ENCODE results near the gene NCAPG2. TPM values are rescaled to one million over a fixed set of nuclear protein-coding genes. Genes with fewer than 3 reads are reported as not detected.

NCAPG2 gene
- polyA plus RNA-seq, 1 of the 3 experiments (the other 2 are of a cell fraction) = 25.0 TPM

GRCh38 chr7:158649279-158649678 is 55.3 kb downstream of the NCAPG2 start (continued):
- peak; percentile 58 for TF ChIP-seq CHD2 (IDR thresholded peaks at IDR 0.05; ENCODE audit: low read length, partially characterized antibody)
- TF ChIP-seq MXI1 (IDR thresholded peaks at IDR 0.05; ENCODE audit: low read depth, low read length) = no peak
- TF ChIP-seq MAX (IDR thresholded peaks at IDR 0.05; ENCODE audit: low read depth) = 0 out of 2 replicates have a peak, but pooled peaks have one; percentile 42
- TF ChIP-seq PBX3 (IDR thresholded peaks at IDR 0.05) = peak; percentile 90
- TF ChIP-seq USF1 (IDR thresholded peaks at IDR 0.05; ENCODE audit: borderline replicate concordance, low read depth) = no peak
- TF ChIP-seq RCOR1 (IDR thresholded peaks at IDR 0.05; ENCODE audit: low read length) = peak; percentile 80
- TF ChIP-seq YY1 (IDR thresholded peaks at IDR 0.05; ENCODE audit: low read depth) = no peak
- no peak for TF ChIP-seq RFX5 (IDR thresholded peaks at IDR 0.05; ENCODE audit: low read length)

- Histone ChIP-seq H3K9me2 (no peaks in the 10 kb centered on the region), H2AFZ (ENCODE audit: low read depth) (no peak overlapping the region), H3K79me2 (ENCODE audit: insufficient read depth) (peaks cover 23% of the 10 kb centered on the region; the same call in 1 of the 2 replicates), H3K27me3 (ENCODE audit: insufficient read depth) (no peaks in the 10 kb centered on the region), H3K27ac (ENCODE audit: low read depth in 2 of 2, low read length in 1 of 2) (peak overlapping the region; percentile 50 to 72), H3K36me3 (replicated peaks in 1 of 2; ENCODE audit: control insufficient read depth in 1 of 2, insufficient read depth in 2 of 2, low read length in 1 of 2) (peaks cover 28 to 41% of the 10 kb centered on the region in 2 experiments), H4K20me1 (ENCODE audit: insufficient read depth) (peaks cover 5% of the 10 kb centered on the region; the same call in 1 of the 2 replicates), H3K9me3 (no peaks in the 10 kb centered on the region), H3K4me1 (ENCODE audit: control insufficient read depth in 1 of 2, insufficient read depth in 2 of 2, low read depth in 1 of 2, low read length in 1 of 2) (peaks cover 11 to 12% of the 10 kb centered on the region in 2 experiments; a peak in 3 of 4 replicates), H3K9ac (no peak overlapping the region), H3K4me2 (no peak overlapping the region; the same call in 1 of the 2 replicates), H3F3A (replicated peaks; ENCODE audit: insufficient read depth) (peaks cover 43% of the 10 kb centered on the region), H3K4me3 (ENCODE audit: low read depth in 2 of 2, low read length in 1 of 2) (no peak overlapping the region)
- ChIA-PET CTCF (interaction anchor here (1.2 to 3.4 kb wide), 5 partner anchors 11 to 328 kb away, joined by 3 to 16 read pairs (median 5); no protein-coding TSS in a partner anchor), POLR2A (no interaction called here)
- 92% methylated on average over 9 of the region's 9 CpGs for WGBS (ENCODE audit: low lambda C conversion rate)
- no peak for DNase-seq
- TF ChIP-seq RXRA (IDR thresholded peaks at IDR 0.05; ENCODE audit: borderline replicate concordance, low read depth) = no peak
- TF ChIP-seq TCF12 (IDR thresholded peaks at IDR 0.05) = no peak
- no peak for TF ChIP-seq MXI1 (IDR thresholded peaks at IDR 0.05; ENCODE audit: low read depth, low read length)
- TF ChIP-seq FOXJ3 (CRISPR knock-in tag; IDR thresholded peaks at IDR 0.05) = no peak
- TF ChIP-seq FOSL2 (IDR thresholded peaks at IDR 0.05; ENCODE audit: borderline replicate concordance, low read depth) = no peak
- no peak for TF ChIP-seq RAD21 (IDR thresholded peaks at IDR 0.05; ENCODE audit: low read length)
- TF ChIP-seq NFIC (IDR thresholded peaks at IDR 0.05; ENCODE audit: borderline replicate concordance) = no peak
- TF ChIP-seq REST (IDR thresholded peaks at IDR 0.05; ENCODE audit: low read depth, low read length) = no peak
- TF ChIP-seq NRF1 (IDR thresholded peaks at IDR 0.05; ENCODE audit: low read depth, low read length) = no peak
- no peak for TF ChIP-seq EP300 (IDR thresholded peaks at IDR 0.05; ENCODE audit: borderline replicate concordance in 1 of 2, low read depth in 1 of 2, low read length in 1 of 2)
- no peak for TF ChIP-seq TEAD4 (IDR thresholded peaks at IDR 0.05; ENCODE audit: borderline replicate concordance, insufficient read depth)
- TF ChIP-seq SIN3A (IDR thresholded peaks at IDR 0.05; ENCODE audit: borderline replicate concordance, low read depth, low read length) = no peak
- TF ChIP-seq GATA2 (CRISPR knock-in tag; IDR thresholded peaks at IDR 0.05) = no peak
- TF ChIP-seq PBX3 (IDR thresholded peaks at IDR 0.05) = no peak
- no peak for TF ChIP-seq POLR2AphosphoS5 (IDR thresholded peaks at IDR 0.05; ENCODE audit: low read depth, low read length)
Measured at GRCh38 chr7:158648787-158649186, 55.8 kb downstream of the NCAPG2 start.

Data from SK-N-SH (cell line).